OCI-LY1 (cell line): Measurements from ENCODE around the gene CNPPD1.

Experiments
- EZH2 ChIP-seq: fragments of 200-600 bp; sonication (generic), shearing (Covaris generic); IDR thresholded peaks from 2 replicates; pipeline ENCODE4 v1.8.0; 2017; ENCODE audit warnings: borderline replicate concordance, mixed run types, mild to moderate bottlenecking, antibody characterized with exemption, low read length, moderate library complexity, mixed read lengths
- TF ChIP-seq, protein P1 (sequence below): fragments of 200-600 bp; sonication (generic), shearing (Covaris generic); IDR thresholded peaks from 2 replicates; pipeline ENCODE4 v1.5.1; 2017; ENCODE audit warnings: mild to moderate bottlenecking, antibody characterized with exemption, low read length, moderate library complexity, mixed read lengths

GRCh38 chr2:219163156-219163555 is 13.6 kb downstream of the CNPPD1 start:
- no peak for TF ChIP-seq EZH2
- TF ChIP-seq, protein P1, sequence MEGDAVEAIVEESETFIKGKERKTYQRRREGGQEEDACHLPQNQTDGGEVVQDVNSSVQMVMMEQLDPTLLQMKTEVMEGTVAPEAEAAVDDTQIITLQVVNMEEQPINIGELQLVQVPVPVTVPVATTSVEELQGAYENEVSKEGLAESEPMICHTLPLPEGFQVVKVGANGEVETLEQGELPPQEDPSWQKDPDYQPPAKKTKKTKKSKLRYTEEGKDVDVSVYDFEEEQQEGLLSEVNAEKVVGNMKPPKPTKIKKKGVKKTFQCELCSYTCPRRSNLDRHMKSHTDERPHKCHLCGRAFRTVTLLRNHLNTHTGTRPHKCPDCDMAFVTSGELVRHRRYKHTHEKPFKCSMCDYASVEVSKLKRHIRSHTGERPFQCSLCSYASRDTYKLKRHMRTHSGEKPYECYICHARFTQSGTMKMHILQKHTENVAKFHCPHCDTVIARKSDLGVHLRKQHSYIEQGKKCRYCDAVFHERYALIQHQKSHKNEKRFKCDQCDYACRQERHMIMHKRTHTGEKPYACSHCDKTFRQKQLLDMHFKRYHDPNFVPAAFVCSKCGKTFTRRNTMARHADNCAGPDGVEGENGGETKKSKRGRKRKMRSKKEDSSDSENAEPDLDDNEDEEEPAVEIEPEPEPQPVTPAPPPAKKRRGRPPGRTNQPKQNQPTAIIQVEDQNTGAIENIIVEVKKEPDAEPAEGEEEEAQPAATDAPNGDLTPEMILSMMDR: no peak
